ENCODE results near the gene AJUBA.
"Not testable (repeated sequence)": the region's sequence is repeated elsewhere in the genome, so short reads cannot be mapped to it uniquely, and the experiment has no call there.

AJUBA gene

DNA sequence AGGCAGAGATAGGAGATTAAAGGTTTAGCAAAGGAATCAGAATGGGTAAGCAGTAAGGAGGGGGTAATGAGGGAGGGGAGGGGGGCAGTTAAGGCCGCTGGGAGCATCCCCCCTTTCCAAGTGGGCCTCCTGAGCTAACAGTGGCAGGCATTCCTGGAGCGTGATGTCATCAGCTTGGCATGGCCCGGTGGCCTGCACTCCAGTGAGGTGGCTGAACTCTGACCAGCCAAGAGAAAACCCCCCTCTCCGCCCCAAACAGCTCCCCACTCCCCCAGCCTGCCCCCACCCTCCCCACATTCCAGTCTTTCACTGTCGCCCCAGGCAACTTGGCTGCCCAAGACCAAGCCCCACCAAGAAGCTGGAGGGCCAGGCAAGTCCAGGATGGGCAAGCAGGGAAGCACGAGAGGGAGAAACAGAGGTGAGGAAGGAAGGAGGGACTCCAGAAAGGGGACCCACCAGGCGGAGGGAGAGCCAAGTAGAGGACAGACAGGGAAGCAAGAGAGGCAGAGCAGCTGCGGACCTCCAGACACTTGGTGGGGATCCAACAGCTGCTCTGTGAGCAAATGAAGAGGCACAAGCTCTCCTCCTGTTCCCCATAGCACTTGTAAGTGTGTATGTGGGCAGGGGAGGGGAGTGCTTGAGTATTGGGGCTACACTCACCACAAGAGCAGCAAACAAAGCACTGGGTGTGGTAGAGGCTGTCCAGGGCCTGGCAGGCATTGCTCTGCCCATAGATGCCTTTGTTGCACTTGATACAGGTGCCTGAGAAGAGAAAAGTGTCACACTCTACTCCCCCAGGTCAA, 4.5 kb downstream of the AJUBA start:
- Mint-ChIP-seq H3K36me3 (no peaks in the 10 kb centered on the region), H3K4me3 (no peak overlapping the region), H3K27ac (no peak overlapping the region), H3K4me1 (peaks cover 12% of the 10 kb centered on the region), H3K9me3 (no peaks in the 10 kb centered on the region), H3K27me3 (peaks cover 24% of the 10 kb centered on the region)
- no peak for ATAC-seq

- Mint-ChIP-seq H3K27me3 (peaks cover 24% of the 10 kb centered on the region), H3K27ac (no peak overlapping the region), H3K4me3 (no peak overlapping the region), H3K9me3 (no peaks in the 10 kb centered on the region), H3K4me1 (peaks cover 12% of the 10 kb centered on the region), H3K36me3 (no peaks in the 10 kb centered on the region)
- ATAC-seq, result no peak
These were observed 5.0 kb downstream of the AJUBA start for GRCh38 chr14:22977434-22977683.

GRCh38 chr14:22976620-22977433, 5.5 kb downstream of the AJUBA start:
- Mint-ChIP-seq H3K27me3 (peaks cover 24% of the 10 kb centered on the region), H3K9me3 (no peaks in the 10 kb centered on the region), H3K27ac (no peak overlapping the region), H3K4me3 (no peak overlapping the region), H3K36me3 (no peaks in the 10 kb centered on the region), H3K4me1 (peaks cover 12% of the 10 kb centered on the region)
- ATAC-seq, result no peak

GRCh38 chr14:22974530-22975313, 7.6 kb downstream of the AJUBA start:
- Mint-ChIP-seq H3K9me3 (no peaks in the 10 kb centered on the region), H3K27ac (no peak overlapping the region), H3K4me1 (peaks cover 12% of the 10 kb centered on the region), H3K4me3 (no peak overlapping the region), H3K27me3 (peaks cover 19% of the 10 kb centered on the region), H3K36me3 (no peaks in the 10 kb centered on the region)
- ATAC-seq, result no peak

DNA sequence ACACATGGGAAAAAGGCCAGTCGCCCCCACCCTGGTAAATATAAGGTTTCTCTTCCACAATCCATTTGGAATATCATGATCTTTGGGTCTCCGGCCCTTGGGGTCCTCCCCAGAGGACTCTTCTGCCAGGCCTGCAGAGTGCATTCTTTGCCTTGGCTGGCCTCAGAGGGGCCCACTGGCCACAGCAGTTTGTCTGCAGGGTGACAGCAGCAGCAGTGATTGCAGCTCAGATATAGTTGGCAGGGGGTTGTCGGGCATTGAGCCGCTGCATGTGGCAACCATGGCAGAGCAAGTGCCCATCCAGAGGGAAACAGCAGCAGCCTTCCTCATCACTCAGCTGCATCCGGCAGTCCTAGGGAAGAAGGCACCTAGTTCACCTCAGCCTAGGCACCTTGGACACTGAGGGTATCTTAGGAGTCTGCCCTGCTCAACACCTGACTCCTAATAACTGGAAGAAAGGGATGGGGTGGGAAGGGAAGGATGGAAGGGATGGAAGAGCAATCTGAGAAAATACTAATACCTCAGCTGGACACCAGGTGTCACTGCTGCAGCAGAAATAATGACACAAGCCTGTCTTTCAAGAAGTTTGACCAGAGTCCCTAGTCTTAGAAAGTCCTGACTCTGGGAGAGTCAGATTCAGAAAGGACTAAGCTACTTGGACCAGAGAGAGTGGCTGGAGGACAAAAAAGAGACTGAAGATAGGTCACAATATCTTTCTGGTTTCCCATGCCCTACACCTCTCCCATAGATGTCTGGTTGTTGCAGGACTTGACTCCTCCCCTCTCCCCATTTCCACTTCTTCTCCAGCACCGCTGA, 8.9 kb downstream of the AJUBA start:
- ATAC-seq, result peak; percentile 65
- H3K36me3 Mint-ChIP-seq, result no peaks in the 10 kb centered on the region
- H3K4me3 Mint-ChIP-seq, result no peak overlapping the region
- H3K4me1 Mint-ChIP-seq, result peaks cover 12% of the 10 kb centered on the region
- no peak overlapping the region for H3K27ac Mint-ChIP-seq
- no peaks in the 10 kb centered on the region for H3K9me3 Mint-ChIP-seq
- peaks cover 25% of the 10 kb centered on the region for H3K27me3 Mint-ChIP-seq

DNA sequence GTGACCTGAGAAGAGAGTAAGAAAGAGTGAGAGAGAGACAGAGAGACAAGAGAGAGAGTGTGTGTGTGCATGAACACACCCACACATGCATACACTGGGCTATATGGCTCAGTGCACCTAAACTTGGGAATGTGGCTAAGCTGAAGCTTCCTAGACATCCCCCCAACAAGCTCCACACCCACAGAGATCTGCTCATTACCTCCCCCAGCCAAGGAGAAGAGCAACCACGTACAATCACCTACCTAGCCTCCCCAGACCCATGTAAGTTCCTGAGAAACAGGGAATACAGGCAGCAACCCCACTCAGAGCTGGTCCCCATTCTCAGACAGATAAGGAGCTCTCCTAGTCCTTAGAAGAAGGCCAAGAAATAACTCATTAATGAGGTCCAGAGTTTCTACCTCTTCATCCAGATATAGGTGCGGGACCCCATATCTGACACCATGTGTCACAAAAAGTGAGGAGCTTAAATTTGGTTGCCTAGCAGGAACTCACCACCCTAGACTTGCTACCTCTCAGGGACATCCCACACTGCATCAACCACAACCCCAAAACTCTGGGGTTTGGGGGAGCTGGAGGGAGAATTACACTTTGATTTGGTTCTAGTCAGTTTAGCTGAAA, 9.9 kb downstream of the AJUBA start:
- ATAC-seq, result no peak
- Mint-ChIP-seq H3K9me3 (no peaks in the 10 kb centered on the region), H3K27me3 (peaks cover 19% of the 10 kb centered on the region), H3K36me3 (no peaks in the 10 kb centered on the region), H3K4me3 (no peak overlapping the region), H3K4me1 (peaks cover 10% of the 10 kb centered on the region), H3K27ac (no peak overlapping the region)

- no peaks in the 10 kb centered on the region for H3K9me3 Mint-ChIP-seq
- peaks cover 9% of the 10 kb centered on the region for H3K27me3 Mint-ChIP-seq
- H3K27ac Mint-ChIP-seq, result no peak overlapping the region
- ATAC-seq, result no peak
- no peak overlapping the region for H3K4me3 Mint-ChIP-seq
- no peaks in the 10 kb centered on the region for H3K36me3 Mint-ChIP-seq
- H3K4me1 Mint-ChIP-seq, result no peaks in the 10 kb centered on the region
These were observed 11.2 kb downstream of the AJUBA start for GRCh38 chr14:22971152-22971551.

- Mint-ChIP-seq H3K4me1 (no peaks in the 10 kb centered on the region), H3K27me3 (peaks cover 9% of the 10 kb centered on the region), H3K36me3 (no peaks in the 10 kb centered on the region), H3K27ac (no peak overlapping the region), H3K4me3 (no peak overlapping the region), H3K9me3 (no peaks in the 10 kb centered on the region)
- no peak for ATAC-seq
These were observed 15.5 kb downstream of the AJUBA start for GRCh38 chr14:22966783-22967269.

DNA sequence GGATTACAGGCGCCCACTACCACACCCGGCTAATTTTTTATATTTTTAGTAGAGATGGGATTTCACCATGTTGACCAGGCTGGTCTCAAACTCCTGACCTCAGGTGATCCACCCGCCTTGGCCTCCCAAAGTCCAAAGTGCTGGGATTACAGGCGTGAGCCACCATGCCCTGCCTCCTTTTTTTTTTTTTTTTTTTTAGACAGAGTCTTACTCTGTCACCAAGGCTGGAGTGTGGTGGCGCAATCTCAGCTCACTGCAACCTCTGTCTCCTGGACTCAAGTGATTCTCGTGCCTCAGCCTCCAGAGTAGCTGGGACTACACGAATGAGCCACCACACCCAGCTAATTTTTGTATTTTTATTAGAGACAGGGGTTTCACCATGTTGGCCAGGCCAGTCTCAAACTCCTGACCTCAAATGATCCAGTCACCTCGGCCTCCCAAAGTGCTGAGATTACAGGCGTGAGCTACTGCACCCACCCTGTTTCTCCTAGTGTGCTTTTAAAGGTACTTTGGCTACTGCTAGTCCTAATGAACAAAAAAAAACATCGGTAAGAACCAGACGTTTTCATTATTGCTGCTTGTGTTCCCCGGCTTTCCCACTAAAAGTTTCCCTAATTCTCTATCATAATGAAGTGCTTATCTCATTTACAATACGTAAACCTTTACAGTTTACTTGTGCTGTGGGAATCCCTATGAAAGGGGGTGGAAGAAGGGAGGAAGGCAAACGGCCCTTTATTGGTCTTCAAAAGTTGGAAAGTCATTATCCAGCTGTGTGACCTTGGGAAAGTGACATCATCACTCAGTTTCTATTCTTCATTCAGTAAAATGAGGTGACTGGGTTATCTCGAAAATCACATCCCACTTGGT, 16.2 kb downstream of the AJUBA start:
- H3K9me3 Mint-ChIP-seq, H3K4me1 Mint-ChIP-seq, H3K27me3 Mint-ChIP-seq, H3K27ac Mint-ChIP-seq, H3K4me3 Mint-ChIP-seq, H3K36me3 Mint-ChIP-seq, ATAC-seq: not testable (repeated sequence)

GRCh38 chr14:22962061-22962676, 20.2 kb downstream of the AJUBA start:
- no peaks in the 10 kb centered on the region for H3K27me3 Mint-ChIP-seq
- H3K4me3 Mint-ChIP-seq, result no peak overlapping the region
- no peaks in the 10 kb centered on the region for H3K4me1 Mint-ChIP-seq
- H3K27ac Mint-ChIP-seq, result no peak overlapping the region
- no peaks in the 10 kb centered on the region for H3K9me3 Mint-ChIP-seq
- no peak for ATAC-seq
- H3K36me3 Mint-ChIP-seq, result no peaks in the 10 kb centered on the region

DNA sequence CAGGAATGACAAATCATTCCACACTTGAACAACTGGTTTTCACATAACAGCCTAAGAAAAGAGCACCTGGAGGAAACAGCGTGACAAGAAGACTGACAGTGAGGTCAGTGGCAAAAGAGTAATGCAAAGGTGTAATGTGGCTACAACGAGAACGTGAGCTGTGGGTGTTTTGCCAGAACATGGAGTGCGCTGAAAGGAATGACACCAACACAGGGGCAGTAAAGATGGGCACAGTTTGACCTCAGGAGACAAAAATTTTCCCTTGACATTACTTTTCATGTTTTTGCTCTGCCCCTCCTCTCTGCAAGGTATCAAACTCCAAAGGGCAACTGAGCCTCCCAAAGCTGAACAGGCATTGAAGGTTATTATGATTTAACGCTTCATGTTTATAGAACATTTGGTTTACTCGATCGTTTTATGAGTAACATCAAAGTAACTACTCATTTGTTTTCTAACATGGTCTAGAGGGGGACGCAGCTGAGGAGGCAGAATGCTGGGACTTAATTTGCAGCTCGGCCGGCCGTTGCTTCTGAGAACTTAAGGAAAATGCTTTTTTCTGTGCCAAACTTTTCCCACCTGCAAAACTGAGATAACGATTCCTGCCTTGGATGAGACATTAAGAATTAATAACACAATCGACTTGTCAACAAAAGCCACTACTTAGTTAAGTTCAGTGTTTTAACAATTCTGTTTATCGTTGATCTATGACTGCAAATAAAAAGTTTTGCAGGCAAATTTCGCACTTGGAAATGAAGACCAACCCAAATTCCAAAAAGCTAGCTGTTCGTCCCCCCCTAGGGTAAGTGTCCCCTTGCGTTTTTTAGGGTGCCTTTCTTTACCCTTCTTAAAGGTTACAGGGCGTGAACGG, 26.4 kb downstream of the AJUBA start:
- H3K4me3 Mint-ChIP-seq, result peak overlapping the region; percentile 91

DNA sequence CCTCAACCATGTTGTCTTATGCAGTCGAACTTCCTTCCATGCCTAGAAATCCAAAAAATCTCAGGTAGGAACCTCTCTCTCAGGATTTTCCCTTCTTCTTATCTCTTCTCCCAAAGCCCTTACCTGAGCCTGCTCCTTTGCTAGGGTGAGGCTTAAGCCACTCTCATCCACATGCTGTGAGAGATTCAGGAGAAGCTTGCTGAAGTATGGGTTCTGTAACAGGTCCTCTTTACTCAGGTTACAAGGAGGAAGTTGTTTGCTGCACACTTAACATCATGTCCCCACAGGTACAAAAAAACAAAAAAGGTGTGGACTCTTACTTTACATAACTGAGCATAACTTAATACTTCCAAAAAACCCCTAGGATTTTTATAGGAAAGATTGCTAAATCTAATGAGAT, 29.9 kb downstream of the AJUBA start:
- Mint-ChIP-seq H3K36me3 (peaks cover 35% of the 10 kb centered on the region), H3K27me3 (no peaks in the 10 kb centered on the region), H3K9me3 (no peaks in the 10 kb centered on the region), H3K4me3 (no peak overlapping the region), H3K4me1 (peaks cover 17% of the 10 kb centered on the region), H3K27ac (peak overlapping the region; percentile 47)
- ATAC-seq, result no peak

More for the DNA sequence above, 26.4 kb downstream of the AJUBA start:
- no peaks in the 10 kb centered on the region for H3K27me3 Mint-ChIP-seq
- peak overlapping the region; percentile 94 for H3K27ac Mint-ChIP-seq
- peaks cover 17% of the 10 kb centered on the region for H3K36me3 Mint-ChIP-seq
- no peaks in the 10 kb centered on the region for H3K9me3 Mint-ChIP-seq
- ATAC-seq, result no peak
- peaks cover 17% of the 10 kb centered on the region for H3K4me1 Mint-ChIP-seq

DNA sequence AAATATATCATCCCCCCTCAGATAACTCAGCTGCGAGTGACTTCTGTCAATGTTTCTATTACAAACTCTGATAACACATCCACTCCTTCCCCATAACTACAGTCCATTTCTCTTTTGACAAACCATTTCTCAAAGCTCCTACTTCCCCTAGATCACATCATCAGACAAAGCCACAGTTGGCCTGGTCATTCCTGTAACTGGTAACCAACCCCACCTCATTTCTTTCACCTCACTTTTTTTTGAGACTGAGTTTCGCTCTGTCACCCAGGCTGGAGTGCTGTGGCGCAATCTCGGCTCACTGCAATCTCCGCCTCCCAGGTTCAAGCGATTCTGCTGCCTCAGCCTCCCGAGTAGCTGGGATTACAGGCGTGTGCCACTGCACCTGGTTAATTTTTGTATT, 30.6 kb downstream of the AJUBA start:
- Mint-ChIP-seq H3K36me3 (peaks cover 42% of the 10 kb centered on the region), H3K27ac (peak overlapping the region; percentile 47), H3K4me1 (peaks cover 15% of the 10 kb centered on the region)
- ATAC-seq, H3K9me3 Mint-ChIP-seq, H3K4me3 Mint-ChIP-seq, H3K27me3 Mint-ChIP-seq: not testable (repeated sequence)
